GM06990 (cell line): ENCODE measurements around the gene PCCB.
"Not testable (repeated sequence)": the region's sequence is repeated elsewhere in the genome, so short reads cannot be mapped to it uniquely, and the experiment has no call there.

Source experiments
- DNase-seq: peaks from one replicate; pipeline ENCODE4 v3.0.0-alpha.2; 2011; ENCODE audit not compliant: insufficient read length; ENCODE audit errors: extremely low read depth
- H3K27me3 ChIP-seq: replicated peaks from 2 replicates; pipeline ENCODE4 v1.6.0; 2011; ENCODE audit warnings: low read length; ENCODE audit not compliant: control insufficient read depth, insufficient read depth
- H3K36me3 ChIP-seq: 2 replicates; pipeline ENCODE4 v1.5.1; 2011; ENCODE audit warnings: low read length; ENCODE audit not compliant: control insufficient read depth, insufficient read depth
- H3K4me3 ChIP-seq: replicated peaks from 2 replicates; pipeline ENCODE4 v1.5.1; 2011; ENCODE audit warnings: low read depth, mild to moderate bottlenecking, control low read depth, low read length
- TF ChIP-seq, protein P1 (sequence below): IDR thresholded peaks from 2 replicates; pipeline ENCODE4 v1.5.1; 2011; ENCODE audit warnings: low read length, control low read depth, mild to moderate bottlenecking, inconsistent platforms; ENCODE audit not compliant: insufficient read depth, poor library complexity, severe bottlenecking

PCCB gene

GRCh38 chr3:136262559-136262958 is 12.4 kb downstream of the PCCB start:
- TF ChIP-seq, protein P1, sequence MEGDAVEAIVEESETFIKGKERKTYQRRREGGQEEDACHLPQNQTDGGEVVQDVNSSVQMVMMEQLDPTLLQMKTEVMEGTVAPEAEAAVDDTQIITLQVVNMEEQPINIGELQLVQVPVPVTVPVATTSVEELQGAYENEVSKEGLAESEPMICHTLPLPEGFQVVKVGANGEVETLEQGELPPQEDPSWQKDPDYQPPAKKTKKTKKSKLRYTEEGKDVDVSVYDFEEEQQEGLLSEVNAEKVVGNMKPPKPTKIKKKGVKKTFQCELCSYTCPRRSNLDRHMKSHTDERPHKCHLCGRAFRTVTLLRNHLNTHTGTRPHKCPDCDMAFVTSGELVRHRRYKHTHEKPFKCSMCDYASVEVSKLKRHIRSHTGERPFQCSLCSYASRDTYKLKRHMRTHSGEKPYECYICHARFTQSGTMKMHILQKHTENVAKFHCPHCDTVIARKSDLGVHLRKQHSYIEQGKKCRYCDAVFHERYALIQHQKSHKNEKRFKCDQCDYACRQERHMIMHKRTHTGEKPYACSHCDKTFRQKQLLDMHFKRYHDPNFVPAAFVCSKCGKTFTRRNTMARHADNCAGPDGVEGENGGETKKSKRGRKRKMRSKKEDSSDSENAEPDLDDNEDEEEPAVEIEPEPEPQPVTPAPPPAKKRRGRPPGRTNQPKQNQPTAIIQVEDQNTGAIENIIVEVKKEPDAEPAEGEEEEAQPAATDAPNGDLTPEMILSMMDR: no peak
- H3K27me3 ChIP-seq: no peaks in the 10 kb centered on the region
- peaks cover 5% of the 10 kb centered on the region for H3K36me3 ChIP-seq
- DNase-seq: no peak
- H3K4me3 ChIP-seq: no peak overlapping the region

- TF ChIP-seq, protein P1: no peak
- DNase-seq: no peak
- peaks cover 5% of the 10 kb centered on the region for H3K36me3 ChIP-seq
- H3K27me3 ChIP-seq: no peaks in the 10 kb centered on the region
- no peak overlapping the region for H3K4me3 ChIP-seq
Observed at GRCh38 chr3:136263251-136263650, 13.1 kb downstream of the PCCB start.

GRCh38 chr3:136266468-136267125 is 16.5 kb downstream of the PCCB start:
- H3K36me3 ChIP-seq, H3K27me3 ChIP-seq, H3K4me3 ChIP-seq, DNase-seq: not testable (repeated sequence)

GRCh38 chr3:136267235-136267634 is 17.1 kb downstream of the PCCB start:
- H3K36me3 ChIP-seq: peaks cover 3% of the 10 kb centered on the region

GRCh38 chr3:136270179-136270578 is 20.0 kb downstream of the PCCB start:
- no peak for DNase-seq
- no peak overlapping the region for H3K4me3 ChIP-seq
- H3K36me3 ChIP-seq: peaks cover 3% of the 10 kb centered on the region; the same call in 1 of the 2 replicates
- no peaks in the 10 kb centered on the region for H3K27me3 ChIP-seq
- TF ChIP-seq, protein P1: no peak

More at GRCh38 chr3:136267235-136267634, 17.1 kb downstream of the PCCB start:
- H3K27me3 ChIP-seq: no peaks in the 10 kb centered on the region
- no peak overlapping the region for H3K4me3 ChIP-seq
- TF ChIP-seq, protein P1: no peak
- no peak for DNase-seq

- not testable (repeated sequence) for H3K27me3 ChIP-seq, DNase-seq, H3K36me3 ChIP-seq, H3K4me3 ChIP-seq
Observed at GRCh38 chr3:136271626-136272025, 21.5 kb downstream of the PCCB start.
